GM21528 (cell line): ENCODE data around the gene PTPN13.
"Not testable (repeated sequence)": the region's sequence is repeated elsewhere in the genome, so short reads cannot be mapped to it uniquely, and the experiment has no call there.

Experiments used
- ATAC-seq: cut with Tn5 transposase; IDR thresholded peaks from one replicate; pipeline ENCODE4 v1.9.1; 2021; ENCODE audit warnings: mild to moderate bottlenecking, moderate library complexity; ENCODE audit not compliant: unreplicated experiment, low FRiP score

Gene PTPN13

GRCh38 chr4:86631166-86631565 is 37.1 kb downstream of the PTPN13 start:
- no peak for ATAC-seq

- ATAC-seq, result no peak
These were observed 39.7 kb downstream of the PTPN13 start for GRCh38 chr4:86633854-86634253.

- no peak for ATAC-seq
These were observed 46.4 kb downstream of the PTPN13 start for GRCh38 chr4:86640469-86640868.

GRCh38 chr4:86641516-86642090 is 47.5 kb downstream of the PTPN13 start:
- no peak for ATAC-seq

DNA sequence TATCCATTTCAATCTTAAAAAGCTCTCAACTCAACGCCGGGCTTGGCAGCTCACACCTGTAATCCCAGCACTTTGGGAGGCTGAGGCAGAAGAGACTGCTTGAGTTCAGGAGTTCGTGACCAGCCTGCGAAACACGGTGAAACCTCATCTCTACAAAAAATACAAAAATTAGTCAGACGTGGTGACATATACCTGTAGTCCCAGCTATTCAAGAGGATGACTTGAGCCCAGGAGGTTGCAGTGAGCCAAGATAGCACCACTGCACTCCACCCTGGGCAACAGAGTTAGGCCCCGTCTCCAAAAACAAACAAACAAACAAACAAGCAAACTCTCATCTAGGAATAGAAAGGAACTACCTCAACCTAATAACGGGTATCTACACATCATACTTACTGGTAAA is 50.8 kb downstream of the PTPN13 start:
- no peak for ATAC-seq

DNA sequence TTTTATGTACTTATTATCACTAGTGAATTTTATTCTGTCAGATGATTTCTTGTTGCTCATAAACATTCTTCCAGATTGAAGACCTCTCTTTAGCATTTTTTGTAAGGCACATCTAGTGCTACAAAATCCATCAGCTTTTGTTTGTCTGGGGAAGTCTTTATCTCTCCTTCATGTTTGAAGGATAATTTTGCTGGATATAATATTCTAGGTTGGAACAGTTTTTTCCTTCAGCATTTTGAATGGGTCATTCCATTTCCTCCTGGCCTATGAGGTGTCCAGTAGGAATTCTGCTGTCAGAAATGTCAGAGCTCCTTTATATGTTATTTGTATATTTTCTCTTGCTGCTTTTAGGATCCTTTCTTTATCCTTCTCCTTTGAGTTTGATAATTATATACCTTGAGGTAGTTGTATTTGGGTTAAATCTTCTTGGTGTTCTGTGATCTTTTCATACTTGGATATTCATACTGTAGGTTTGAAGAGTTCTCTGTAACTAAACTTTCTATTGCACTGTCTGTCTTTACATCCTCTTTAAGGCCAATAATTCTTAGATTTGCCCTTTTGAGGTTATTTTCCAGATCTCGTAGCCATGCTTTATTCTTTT is 58.3 kb downstream of the PTPN13 start:
- no peak for ATAC-seq

DNA sequence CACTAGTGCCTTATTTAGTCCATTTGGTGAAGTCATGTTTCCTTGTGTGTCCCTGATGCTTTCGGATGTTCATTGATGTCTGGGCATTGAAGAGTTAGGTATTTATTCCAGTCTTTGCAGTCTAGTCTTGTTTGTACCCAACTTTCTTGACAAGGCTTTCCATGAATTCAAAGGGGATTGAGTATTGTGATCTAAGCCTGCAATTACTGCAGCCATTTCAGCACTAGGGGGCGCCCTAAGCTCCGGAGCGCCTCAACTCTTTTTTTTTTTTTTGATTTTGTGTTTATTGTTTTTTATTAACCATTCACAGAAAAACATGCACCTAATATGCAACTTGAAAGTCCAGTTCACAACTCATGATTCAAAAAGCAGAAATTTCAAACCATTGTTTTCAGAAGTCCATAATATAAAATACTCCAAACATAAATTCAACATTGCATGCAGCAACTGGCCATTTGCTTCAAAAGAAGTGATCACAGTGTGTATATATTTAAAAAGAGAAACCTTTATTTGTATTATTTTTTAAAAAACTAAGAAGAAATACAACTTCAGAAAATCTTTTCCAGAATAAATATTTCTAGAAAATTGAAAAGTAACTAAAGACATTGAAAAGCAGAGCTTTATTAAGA is 59.2 kb downstream of the PTPN13 start:
- ATAC-seq, result no peak

- not testable (repeated sequence) for ATAC-seq
These were observed 62.7 kb downstream of the PTPN13 start for GRCh38 chr4:86656781-86657180.

GRCh38 chr4:86657382-86657781 is 63.3 kb downstream of the PTPN13 start:
- no peak for ATAC-seq

- ATAC-seq, result no peak
These were observed 63.8 kb downstream of the PTPN13 start for GRCh38 chr4:86657910-86658309.

DNA sequence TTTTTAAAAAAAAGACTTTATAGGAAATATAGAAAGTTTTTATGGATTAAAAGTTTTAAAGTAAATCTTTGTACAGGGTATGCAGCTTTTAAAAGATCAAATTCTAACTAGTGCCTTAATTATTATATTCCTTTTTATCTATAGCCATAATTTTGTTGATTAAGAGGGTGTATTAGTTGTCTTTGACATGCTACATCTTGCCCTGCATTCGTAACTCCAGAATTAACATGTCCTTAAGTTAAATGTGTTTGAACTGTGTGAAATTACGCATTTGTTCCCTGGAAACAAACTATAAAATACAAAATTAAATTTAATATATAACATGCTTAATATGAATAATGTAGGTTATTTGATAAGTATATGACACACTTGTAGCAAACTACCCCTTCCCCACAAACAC is 66.3 kb downstream of the PTPN13 start:
- no peak for ATAC-seq

DNA sequence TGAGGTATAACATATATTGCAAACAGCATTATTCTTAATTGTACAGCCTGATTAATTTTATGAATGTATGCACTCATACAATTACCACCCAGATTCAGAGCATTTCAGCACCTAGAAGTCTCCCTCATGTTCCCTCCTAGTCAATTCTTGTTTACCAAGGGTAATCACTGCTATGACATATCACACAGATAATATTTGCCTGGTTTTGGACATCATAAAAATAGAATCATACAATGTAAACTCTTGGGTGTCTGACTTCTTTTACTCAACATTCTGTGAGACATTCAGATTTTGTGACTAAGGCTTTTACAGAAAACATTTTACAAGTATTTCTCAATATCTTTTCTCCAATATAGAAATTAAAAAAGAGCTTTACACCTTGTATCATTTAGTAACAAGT is 66.9 kb downstream of the PTPN13 start:
- no peak for ATAC-seq

DNA sequence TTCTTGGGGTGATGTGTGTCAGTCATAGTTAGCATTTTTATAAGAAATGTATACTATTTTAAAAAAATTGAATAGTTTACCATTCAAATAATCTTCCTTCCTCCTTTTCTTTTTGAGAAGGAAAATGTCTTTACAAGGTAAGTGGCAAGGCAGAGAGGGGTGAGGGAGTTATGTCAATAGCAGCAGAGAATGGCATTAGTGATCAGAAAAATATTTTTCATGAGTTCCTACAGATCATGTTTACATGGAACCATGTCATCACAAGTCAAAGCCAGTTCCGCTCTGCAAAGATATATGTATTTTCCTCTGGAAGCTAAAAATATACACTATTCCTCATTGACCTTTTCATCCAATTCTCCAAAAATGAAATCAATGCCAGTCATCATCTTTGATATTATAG is 67.3 kb downstream of the PTPN13 start:
- ATAC-seq, result no peak

DNA sequence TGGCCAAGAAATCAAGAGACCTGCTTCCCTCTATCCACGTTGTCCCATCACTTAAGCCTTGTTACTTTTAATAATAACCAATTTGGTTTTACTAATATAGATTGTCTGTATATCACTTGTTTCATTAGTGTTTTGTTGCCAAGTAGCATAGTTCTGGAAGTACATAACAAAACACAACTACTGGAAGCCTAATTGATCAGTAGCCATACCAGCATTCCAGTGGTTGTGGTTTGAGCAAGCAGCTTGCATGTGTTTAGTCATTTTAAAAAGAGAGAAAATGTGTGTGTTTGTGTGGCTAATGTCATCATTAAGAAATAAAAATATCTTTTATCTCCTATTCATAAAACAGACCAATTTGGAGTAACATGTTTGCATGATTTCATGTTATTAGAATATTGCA is 70.8 kb downstream of the PTPN13 start:
- ATAC-seq, result no peak

DNA sequence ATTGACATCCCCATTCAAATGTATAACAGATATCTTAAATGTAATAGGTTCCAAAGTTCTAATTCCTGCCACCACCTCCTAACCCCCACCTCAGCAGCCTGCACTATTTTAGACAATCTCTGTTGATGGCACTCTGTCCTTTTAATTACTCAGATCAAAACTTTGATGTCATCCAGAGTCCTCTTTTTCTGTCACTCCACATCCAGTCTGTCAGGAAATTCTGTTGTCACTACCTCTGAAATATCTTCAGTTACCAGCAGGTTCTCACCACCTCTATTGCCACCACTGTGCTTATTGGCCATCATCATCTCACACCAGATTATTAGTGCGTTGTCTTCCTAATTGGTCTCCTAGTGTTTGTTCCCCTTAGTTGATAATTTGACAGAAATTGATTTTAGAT is 76.2 kb downstream of the PTPN13 start:
- ATAC-seq, result no peak

GRCh38 chr4:86670756-86671155 is 76.6 kb downstream of the PTPN13 start:
- ATAC-seq, result no peak

- ATAC-seq, result no peak
These were observed 81.4 kb downstream of the PTPN13 start for GRCh38 chr4:86675548-86675947.

- no peak for ATAC-seq
These were observed 84.7 kb downstream of the PTPN13 start for GRCh38 chr4:86678796-86679195.

DNA sequence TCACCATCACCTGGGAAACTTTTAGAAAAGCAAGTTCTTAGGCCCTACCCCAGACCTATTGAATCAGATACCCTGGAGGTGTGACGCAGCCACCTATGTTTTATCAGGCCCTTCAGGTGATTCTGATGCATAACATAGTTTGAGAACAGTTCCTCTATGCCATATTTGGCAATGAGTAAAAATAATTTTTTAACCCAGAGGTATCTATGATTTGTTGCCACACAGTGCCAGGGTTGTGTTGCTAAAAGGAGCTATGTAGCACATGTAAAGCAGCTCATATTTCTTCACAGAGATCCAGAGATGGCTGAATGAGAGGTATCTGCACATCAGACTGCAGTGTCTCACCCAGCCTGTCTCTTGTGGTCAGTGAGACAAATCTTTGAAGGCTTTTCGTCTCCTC is 85.3 kb downstream of the PTPN13 start:
- ATAC-seq, result no peak

GRCh38 chr4:86683167-86683566 is 89.1 kb downstream of the PTPN13 start:
- ATAC-seq, result no peak

- no peak for ATAC-seq
These were observed 89.9 kb downstream of the PTPN13 start for GRCh38 chr4:86683983-86684382.

DNA sequence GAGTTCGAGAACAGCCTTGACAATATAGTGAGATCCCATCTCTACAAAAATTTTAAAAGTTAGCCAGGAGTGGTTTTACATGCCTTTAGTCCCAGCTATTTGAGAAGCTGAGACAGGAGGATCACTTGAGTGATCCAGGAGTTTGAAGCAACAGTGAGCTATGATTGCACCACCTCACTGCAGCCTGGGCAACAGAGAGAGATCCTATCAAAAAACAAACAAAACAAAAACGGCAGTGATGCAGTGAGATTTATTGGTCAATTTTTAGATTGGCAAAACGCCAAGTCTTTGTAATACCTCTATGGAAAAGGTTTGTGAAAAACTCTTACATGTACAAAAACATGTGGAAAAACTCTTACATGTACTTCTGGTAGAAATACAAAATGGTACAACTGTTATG is 91.3 kb downstream of the PTPN13 start:
- no peak for ATAC-seq
